Activated CD8-positive, alpha-beta memory T cell treated with anti-CD3 and anti-CD28 coated beads, Interleukin-2, amount 50 U/mL, for 4 hours (primary cell): Measurements from ENCODE around the gene NUTM2E.
"Not testable (repeated sequence)": the region's sequence is repeated elsewhere in the genome, so short reads cannot be mapped to it uniquely, and the experiment has no call there.

Experiments used
- DNase-seq: peaks from one replicate; pipeline ENCODE4 v3.0.0-alpha.2; 2020

NUTM2E gene

DNA sequence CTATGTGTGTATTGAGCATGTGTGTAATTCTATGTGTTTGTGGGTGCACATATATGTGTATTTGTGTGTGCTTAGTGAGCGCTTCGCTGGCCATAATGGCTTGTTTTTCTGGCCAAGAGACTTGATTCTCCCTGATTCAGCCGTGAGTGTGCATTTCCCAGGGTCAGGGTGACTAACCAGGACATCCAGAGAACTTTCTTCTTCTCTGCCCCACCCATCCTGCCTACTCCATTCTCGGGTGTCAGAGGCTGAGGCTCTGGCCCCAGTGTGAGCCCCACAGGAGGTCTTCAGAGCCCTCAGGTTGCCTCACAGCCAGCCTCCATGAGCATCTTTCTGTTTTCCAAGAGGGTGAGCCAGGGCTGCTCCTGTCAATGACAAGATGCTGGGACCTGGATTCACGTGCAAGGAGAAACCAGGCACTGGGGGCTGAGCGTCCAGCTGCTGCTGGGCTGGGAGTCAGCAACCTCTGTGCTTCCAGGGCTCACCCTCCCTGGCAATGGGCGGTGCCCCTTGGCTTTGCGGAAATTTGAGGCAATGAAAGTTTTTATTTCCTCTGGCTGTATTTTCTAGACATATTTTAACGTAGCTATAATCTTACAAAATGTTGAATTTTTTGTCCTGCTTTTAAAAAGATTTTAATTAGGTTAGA, 40.5 kb downstream of the NUTM2E start:
- not testable (repeated sequence) for DNase-seq

DNA sequence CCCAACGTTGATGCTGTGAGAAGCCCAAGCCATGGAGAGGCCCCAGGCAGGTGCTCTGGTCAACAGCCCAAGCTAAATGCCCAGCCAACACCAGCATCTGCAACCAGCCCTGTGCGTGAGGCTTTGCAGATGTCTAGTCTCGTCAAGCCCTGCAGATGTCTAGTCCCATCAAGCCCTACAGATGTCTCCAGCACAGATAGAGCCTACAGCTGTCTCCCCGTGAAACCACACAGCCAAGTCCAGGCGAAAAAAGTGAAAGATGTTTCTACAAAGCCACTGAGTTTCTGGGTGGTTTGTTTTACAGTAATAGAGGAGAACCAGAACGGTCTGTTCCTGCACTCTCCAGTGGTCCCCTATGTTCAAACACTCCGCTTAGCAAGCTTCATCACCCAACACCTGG, 41.5 kb downstream of the NUTM2E start:
- DNase-seq = not testable (repeated sequence)

DNA sequence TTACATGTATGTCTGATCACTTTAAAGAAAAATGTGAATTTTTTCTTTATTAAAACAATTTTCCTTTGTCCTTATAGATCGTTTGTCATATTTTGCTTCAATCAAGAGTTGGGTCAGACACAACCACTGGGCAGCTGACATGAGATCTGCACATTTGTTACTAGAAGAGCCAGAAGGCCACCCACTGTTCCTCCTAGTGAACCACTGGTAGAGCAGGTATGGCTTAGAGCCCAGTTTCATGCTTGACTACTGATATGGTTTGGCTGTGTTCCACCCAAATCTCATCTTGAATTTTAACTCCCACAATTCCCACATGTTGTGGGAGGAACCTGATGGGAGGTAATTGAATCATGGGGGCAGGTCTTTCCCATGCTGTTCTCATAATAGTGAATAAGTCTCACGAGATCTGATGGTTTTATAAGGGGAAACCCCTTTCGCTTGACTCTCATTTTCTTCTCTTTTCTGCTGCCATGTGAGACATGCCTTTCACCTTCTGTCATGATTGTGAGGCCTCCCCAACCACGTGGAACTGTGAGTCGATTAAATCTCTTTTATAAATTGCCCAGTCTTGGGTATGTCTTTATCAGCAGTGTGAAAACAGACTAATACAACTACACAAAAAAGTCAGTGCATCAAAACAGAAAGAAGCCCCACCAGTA, 43.0 kb downstream of the NUTM2E start:
- DNase-seq = not testable (repeated sequence)

DNA sequence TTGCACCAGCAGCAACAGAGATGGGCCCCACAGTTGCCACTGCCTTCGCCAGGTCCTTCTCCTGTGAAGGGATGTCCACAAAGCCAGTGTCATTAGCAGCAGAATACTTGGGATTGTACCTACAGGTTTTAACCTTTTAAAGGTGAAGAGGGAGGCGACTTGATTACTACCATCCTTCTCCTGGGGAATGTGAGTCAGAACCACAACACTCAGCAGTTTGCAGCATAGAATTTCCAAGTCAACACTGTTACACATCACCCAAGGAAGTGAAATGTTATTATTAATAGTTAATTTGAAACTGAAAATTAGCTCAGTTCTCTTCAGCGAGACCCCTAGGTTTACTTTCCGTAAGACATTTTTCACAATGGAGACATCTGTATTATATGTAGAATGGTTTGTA, 45.2 kb downstream of the NUTM2E start:
- not testable (repeated sequence) for DNase-seq
